ENCODE measurements around the gene ZBTB24. TPM values are rescaled to one million over a fixed set of nuclear protein-coding genes. Genes with fewer than 3 reads are reported as not detected.

Gene ZBTB24
- total RNA-seq, 1 donor from 2014 or later, result 11.4 TPM

DNA sequence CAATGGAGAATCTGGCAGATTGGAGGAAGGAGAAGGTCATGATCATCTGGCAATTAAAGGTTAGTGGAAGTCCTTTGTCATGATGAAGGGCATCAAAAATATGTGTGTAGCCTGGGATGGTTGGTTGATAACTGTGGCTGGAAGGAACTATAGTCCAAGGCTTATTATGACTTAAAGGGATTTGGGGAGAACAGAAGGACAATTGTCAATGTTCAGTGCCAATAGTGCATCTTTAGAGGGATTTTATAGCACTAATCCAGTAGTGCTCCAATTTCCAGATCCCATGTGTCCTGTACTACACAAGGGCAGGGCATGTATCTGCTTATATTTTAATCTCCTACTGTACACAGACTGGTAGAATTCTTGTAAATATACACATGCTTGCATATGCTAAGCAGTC is 5.0 kb upstream of the ZBTB24 start:
- no peaks in the 10 kb centered on the region for H3K4me1 Mint-ChIP-seq (ENCODE audit: low read depth)
- H3K4me3 Mint-ChIP-seq (ENCODE audit: low read depth), result no peak overlapping the region

DNA sequence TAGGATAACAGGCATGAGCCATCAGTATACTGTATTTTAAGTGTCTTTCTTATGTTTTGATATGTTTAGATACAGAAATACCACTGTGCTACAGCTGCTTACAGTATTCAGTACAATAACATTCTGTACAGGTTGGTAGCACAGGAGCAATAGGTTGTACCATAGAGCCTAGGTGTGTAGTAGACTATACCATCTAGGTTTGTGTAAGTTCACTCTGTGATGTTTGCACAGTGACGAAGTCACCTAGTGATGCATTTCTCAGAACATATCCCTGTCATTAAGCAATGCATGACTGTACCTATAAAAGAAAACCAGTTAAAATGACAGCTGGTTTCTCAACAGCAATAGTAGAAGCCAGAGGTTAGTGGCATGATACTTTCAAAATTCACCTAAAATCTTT is 3.0 kb upstream of the ZBTB24 start:
- H3K36me3 Mint-ChIP-seq (ENCODE audit: insufficient read depth), result peaks cover 5% of the 10 kb centered on the region
- no peak overlapping the region for H3K4me3 Mint-ChIP-seq (ENCODE audit: low read depth)
- peaks cover 12% of the 10 kb centered on the region for H3K4me1 Mint-ChIP-seq (ENCODE audit: low read depth)
- TF ChIP-seq, protein P1, sequence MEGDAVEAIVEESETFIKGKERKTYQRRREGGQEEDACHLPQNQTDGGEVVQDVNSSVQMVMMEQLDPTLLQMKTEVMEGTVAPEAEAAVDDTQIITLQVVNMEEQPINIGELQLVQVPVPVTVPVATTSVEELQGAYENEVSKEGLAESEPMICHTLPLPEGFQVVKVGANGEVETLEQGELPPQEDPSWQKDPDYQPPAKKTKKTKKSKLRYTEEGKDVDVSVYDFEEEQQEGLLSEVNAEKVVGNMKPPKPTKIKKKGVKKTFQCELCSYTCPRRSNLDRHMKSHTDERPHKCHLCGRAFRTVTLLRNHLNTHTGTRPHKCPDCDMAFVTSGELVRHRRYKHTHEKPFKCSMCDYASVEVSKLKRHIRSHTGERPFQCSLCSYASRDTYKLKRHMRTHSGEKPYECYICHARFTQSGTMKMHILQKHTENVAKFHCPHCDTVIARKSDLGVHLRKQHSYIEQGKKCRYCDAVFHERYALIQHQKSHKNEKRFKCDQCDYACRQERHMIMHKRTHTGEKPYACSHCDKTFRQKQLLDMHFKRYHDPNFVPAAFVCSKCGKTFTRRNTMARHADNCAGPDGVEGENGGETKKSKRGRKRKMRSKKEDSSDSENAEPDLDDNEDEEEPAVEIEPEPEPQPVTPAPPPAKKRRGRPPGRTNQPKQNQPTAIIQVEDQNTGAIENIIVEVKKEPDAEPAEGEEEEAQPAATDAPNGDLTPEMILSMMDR (IDR thresholded peaks at IDR 0.05; ENCODE audit: unreplicated experiment), result no peak
- DNase-seq (ENCODE audit: low spot score, unreplicated experiment), result no peak
- H3K27ac Mint-ChIP-seq, result no peak overlapping the region
- H3K9me3 Mint-ChIP-seq (ENCODE audit: low read depth), result no peaks in the 10 kb centered on the region
- peaks cover 20% of the 10 kb centered on the region for H3K27me3 Mint-ChIP-seq

More for the DNA sequence above, 5.0 kb upstream of the ZBTB24 start:
- Mint-ChIP-seq H3K9me3 (ENCODE audit: low read depth) (no peaks in the 10 kb centered on the region), H3K27me3 (peaks cover 20% of the 10 kb centered on the region), H3K27ac (no peak overlapping the region), H3K36me3 (ENCODE audit: insufficient read depth) (no peaks in the 10 kb centered on the region)
- no peak for DNase-seq (ENCODE audit: low spot score, unreplicated experiment)
- TF ChIP-seq, protein P1 (IDR thresholded peaks at IDR 0.05; ENCODE audit: unreplicated experiment), result no peak

DNA sequence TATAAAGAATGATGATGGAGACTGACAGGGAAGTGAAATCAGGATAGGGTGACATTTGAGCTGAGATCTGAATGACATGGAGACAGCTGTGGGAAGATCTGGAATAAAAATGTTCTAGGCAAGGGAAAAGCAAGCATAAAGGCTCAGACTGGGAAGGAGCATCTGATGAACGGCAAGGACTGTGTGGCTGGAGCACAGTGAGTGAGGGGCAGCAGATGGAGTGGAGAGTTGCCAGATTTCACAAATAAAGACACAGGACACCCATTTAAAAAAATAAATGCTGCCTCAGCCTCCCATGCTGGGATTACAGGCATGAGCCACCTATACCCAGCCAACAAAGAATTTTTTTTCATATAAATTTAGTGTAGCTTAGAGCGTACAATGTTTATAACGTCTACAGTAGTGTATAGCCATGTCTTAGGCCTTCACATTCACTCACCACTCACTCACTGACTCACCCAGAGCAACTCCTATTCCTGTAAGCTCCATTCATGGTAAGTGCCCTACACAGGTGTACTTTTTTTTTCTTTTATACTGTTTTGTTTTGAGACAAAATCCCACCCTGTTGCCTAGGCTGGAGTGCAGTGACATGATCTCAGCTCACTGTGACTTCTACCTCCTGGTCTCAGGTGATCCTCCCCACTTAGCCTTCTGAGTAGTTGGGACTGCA is 2.4 kb upstream of the ZBTB24 start:
- H3K36me3 Mint-ChIP-seq (ENCODE audit: insufficient read depth), result peaks cover 9% of the 10 kb centered on the region
- no peak overlapping the region for H3K27ac Mint-ChIP-seq
- H3K27me3 Mint-ChIP-seq, result peaks cover 20% of the 10 kb centered on the region
- H3K4me1 Mint-ChIP-seq (ENCODE audit: low read depth), result peaks cover 17% of the 10 kb centered on the region
- DNase-seq (ENCODE audit: low spot score, unreplicated experiment), result no peak
- no peak overlapping the region for H3K4me3 Mint-ChIP-seq (ENCODE audit: low read depth)
- TF ChIP-seq, protein P1 (IDR thresholded peaks at IDR 0.05; ENCODE audit: unreplicated experiment), result no peak
- no peaks in the 10 kb centered on the region for H3K9me3 Mint-ChIP-seq (ENCODE audit: low read depth)

DNA sequence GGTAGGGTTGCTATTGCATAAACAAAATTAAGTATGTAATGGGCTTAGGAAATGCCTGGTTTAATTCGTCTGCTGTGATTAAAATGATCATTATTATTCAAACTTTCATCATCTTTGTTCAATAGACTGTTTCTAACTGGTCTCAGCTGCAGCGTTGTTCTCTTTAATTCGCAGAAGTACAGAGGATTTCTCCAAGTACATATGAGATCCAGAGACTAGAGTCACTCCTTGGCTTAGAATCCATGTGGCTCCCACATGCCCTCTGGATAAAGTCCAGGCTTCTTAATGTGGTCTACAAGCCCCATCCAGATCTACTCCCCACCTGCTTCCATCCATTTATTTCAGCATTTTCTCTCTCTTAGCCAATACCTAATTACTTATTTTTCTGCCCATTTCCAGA is 1.1 kb upstream of the ZBTB24 start:
- H3K27me3 Mint-ChIP-seq, result peaks cover 20% of the 10 kb centered on the region
- TF ChIP-seq, protein P1 (IDR thresholded peaks at IDR 0.05; ENCODE audit: unreplicated experiment), result no peak
- no peak for DNase-seq (ENCODE audit: low spot score, unreplicated experiment)
- no peaks in the 10 kb centered on the region for H3K9me3 Mint-ChIP-seq (ENCODE audit: low read depth)
- H3K4me1 Mint-ChIP-seq (ENCODE audit: low read depth), result peaks cover 24% of the 10 kb centered on the region
- peaks cover 12% of the 10 kb centered on the region for H3K36me3 Mint-ChIP-seq (ENCODE audit: insufficient read depth)
- no peak overlapping the region for H3K27ac Mint-ChIP-seq
- H3K4me3 Mint-ChIP-seq (ENCODE audit: low read depth), result peak overlapping the region; percentile 74

DNA sequence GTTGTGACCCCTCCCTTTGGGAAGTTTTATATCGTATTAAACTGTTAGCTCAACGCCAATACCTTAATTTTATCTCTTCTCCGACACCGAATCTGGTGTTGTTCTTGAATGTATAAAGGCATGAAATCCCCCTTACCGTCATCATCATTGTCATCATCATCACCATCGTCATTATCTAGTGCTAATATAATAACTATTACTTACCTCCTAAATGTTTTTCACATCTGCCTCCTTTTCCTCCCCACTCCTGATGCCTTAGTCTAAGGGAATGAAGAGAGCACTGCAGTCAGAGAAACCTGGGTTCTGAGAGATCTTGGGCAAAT is 677 bp upstream of the ZBTB24 start:
- TF ChIP-seq, protein P1 (IDR thresholded peaks at IDR 0.05; ENCODE audit: unreplicated experiment), result no peak
- Mint-ChIP-seq H3K27ac (no peak overlapping the region), H3K9me3 (ENCODE audit: low read depth) (no peaks in the 10 kb centered on the region), H3K4me3 (ENCODE audit: low read depth) (peak overlapping the region; percentile 74), H3K4me1 (ENCODE audit: low read depth) (peaks cover 28% of the 10 kb centered on the region), H3K36me3 (ENCODE audit: insufficient read depth) (peaks cover 16% of the 10 kb centered on the region), H3K27me3 (peaks cover 20% of the 10 kb centered on the region)
- DNase-seq (ENCODE audit: low spot score, unreplicated experiment), result no peak

Data from progenitor cell of endocrine pancreas (in vitro differentiated cells).